ENCODE results near the gene STXBP5.

- TF ChIP-seq TCF7 (IDR thresholded peaks at IDR 0.05; ENCODE audit: low read depth) (no peak), CCAR2 (optimal IDR thresholded peaks at IDR 0.05; ENCODE audit: low read depth, low read length) (no peak), GRHL1 (CRISPR knock-in tag; conservative IDR thresholded peaks at IDR 0.05) (no peak), TFAP4 (IDR thresholded peaks at IDR 0.05; ENCODE audit: borderline replicate concordance, low read depth) (no peak), ZNF30 (CRISPR knock-in tag; IDR thresholded peaks at IDR 0.05) (no peak), SAFB2 (CRISPR knock-in tag; IDR thresholded peaks at IDR 0.05; ENCODE audit: borderline replicate concordance, low read depth) (no peak)
These were observed 179.8 kb downstream of the STXBP5 start for GRCh38 chr6:147384029-147384428.
